A549 treated with CORT108297 at 1 μM for 4 hours (cell line): Measurements from ENCODE around the gene AFG1L. TPM values are rescaled to one million over a fixed set of nuclear protein-coding genes. Genes with fewer than 3 reads are reported as not detected.

ENCODE experiments used
- total RNA-seq: library from RNA; stranded (reverse); fragments of 200-300 nt; extraction: Qiagen RNA extraction; gene quantifications from 5 replicates; pipeline ENCODE4 v1.2.3, GENCODE V29; 2022

Gene AFG1L
- total RNA-seq, result 1.0 to 2.7 TPM (median 1.6 TPM) in 5 replicates

GRCh38 chr6:108294727-108295625 lies at the start of gene AFG1L:
Gene AFG1L, plus strand, starts transcription at chr6:108295054. Its CDS starts 26 bp downstream, at chr6:108295080.

GRCh38 chr6:108260809-108261569 lies 33.9 kb upstream of the AFG1L start, which contains the start of gene SNX3:
Gene SNX3, minus strand, starts transcription at chr6:108261040. Its CDS starts 119 bp downstream, at chr6:108260921.

GRCh38 chr6:108560463-108561308 lies 265.8 kb downstream of the AFG1L start, which contains the start of gene FOXO3:
Gene FOXO3, plus strand, starts transcription at chr6:108560917. Its CDS starts 292 bp downstream, at chr6:108561209.

Other genes starting within 250 kb of the AFG1L start
- 18.9 to 28.2 TPM (median 23.8 TPM) in 5 replicates for gene OSTM1, start 220.3 kb upstream of the AFG1L start, total RNA-seq
- 0.03 to 0.09 TPM (median 0.04 TPM) in 4 of 5 replicates, not detected in the other for gene NR2E1, start 129.0 kb upstream of the AFG1L start, total RNA-seq
- gene SNX3, start 34.0 kb upstream of the AFG1L start, total RNA-seq, result 81.9 to 117 TPM (median 109 TPM) in 5 replicates